K562 (cell line): ENCODE data around the gene BZW1. TPM values are rescaled to one million over a fixed set of nuclear protein-coding genes. Genes with fewer than 3 reads are reported as not detected.

Experiments
- ATAC-seq: fragments of 200-7000 bp; cut with Tn5 transposase; 3 replicates; pipeline ENCODE4 v1.9.1; 2020; ENCODE audit warnings: moderate library complexity
- BruUV-seq: library from RNA; stranded (reverse); fragments of 400-500 nt; replicated peaks from 2 replicates; lab custom pipeline; 2021; lab: Mats Ljungman, UMichigan
- CTCF ChIA-PET: fragments of 300-600 bp; formaldehyde crosslinking; extraction: SDS; loops from one replicate; lab custom pipeline; 2021; ENCODE audit warnings: low intra/inter-chr PET ratio; lab: Yijun Ruan, JAX
- POLR2A ChIA-PET: fragments of 300-600, 350-650 bp; sonication (Branson Sonifier 250); formaldehyde crosslinking; extraction: SDS; loops from one replicate; lab custom pipeline; 2021; ENCODE audit warnings: antibody characterized with exemption, inconsistent platforms; lab: Yijun Ruan, JAX
- DNase-seq, 4 experiments: peaks; one replicate each; pipeline versions ENCODE4 v3.0.0 to v3.0.0-alpha.2; 2011 to 2018; ENCODE audit warnings: low spot score in 3 of 4, mixed read lengths in 3 of 4; ENCODE audit errors: extremely low read depth in 1 of 4
- FAIRE-seq: peaks from 2 replicates; lab custom pipeline; 2011; peaks lifted over from hg19 to GRCh38; lab: Jason Lieb, UNC
- H2AFZ ChIP-seq: 2 replicates; pipeline ENCODE4 v1.6.0; 2011; ENCODE audit warnings: low read depth, low read length, control low read depth, inconsistent platforms
- H3K27ac ChIP-seq: fragments of 200-600 bp; 3 replicates; pipeline ENCODE4 v1.8.0; 2011; ENCODE audit warnings: low read depth, mild to moderate bottlenecking, control low read depth, inconsistent platforms, low read length, moderate library complexity, mixed read lengths; ENCODE audit errors: extremely low read depth
- H3K27me3 ChIP-seq, 2 experiments: fragments of 300-600 bp in 1 of 2; 2 replicates in 1 of 2; 3 replicates in 1 of 2; pipeline versions ENCODE4 v1.6.0 to v1.8.0; 2011; ENCODE audit warnings: inconsistent platforms in 2 of 2, low read length in 2 of 2, mild to moderate bottlenecking in 1 of 2, mixed read lengths in 1 of 2, moderate library complexity in 1 of 2; ENCODE audit not compliant: control insufficient read depth in 2 of 2, insufficient read depth in 2 of 2
- H3K36me3 ChIP-seq: fragments of 300-600 bp; 3 replicates; pipeline ENCODE4 v1.8.0; 2011; ENCODE audit warnings: mild to moderate bottlenecking, low read length, inconsistent platforms; ENCODE audit not compliant: control insufficient read depth, insufficient read depth
- H3K4me1 ChIP-seq, 2 experiments: fragments of 200-600 bp in 1 of 2; replicated peaks in 1 of 2; 2 replicates in 1 of 2; 3 replicates in 1 of 2; pipeline versions ENCODE4 v1.5.1 to v1.8.0; 2011; ENCODE audit warnings: inconsistent platforms in 2 of 2, low read length in 2 of 2, mild to moderate bottlenecking in 1 of 2, mixed read lengths in 1 of 2, moderate library complexity in 1 of 2; ENCODE audit not compliant: control insufficient read depth in 2 of 2, insufficient read depth in 2 of 2
- H3K4me2 ChIP-seq: 2 replicates; pipeline ENCODE4 v1.6.1; 2011; ENCODE audit warnings: low read length, control low read depth, inconsistent platforms, mixed read lengths; ENCODE audit not compliant: insufficient read depth
- H3K4me3 ChIP-seq: fragments of 200-600 bp; sonication (generic), shearing (Covaris generic); 2 replicates; pipeline ENCODE4 v1.5.1; 2016; ENCODE audit warnings: control low read depth, inconsistent platforms
- H3K79me2 ChIP-seq: fragments of 200-600 bp; 3 replicates; pipeline ENCODE4 v1.8.0; 2011; ENCODE audit warnings: low read length, inconsistent platforms; ENCODE audit not compliant: control insufficient read depth, insufficient read depth
- H3K9ac ChIP-seq, 2 experiments: 2 replicates each; pipeline versions ENCODE4 v1.6.0 to v1.6.1; 2011; ENCODE audit warnings: low read depth in 2 of 2, low read length in 2 of 2, control low read depth in 1 of 2, inconsistent platforms in 1 of 2, mild to moderate bottlenecking in 1 of 2, mixed read lengths in 1 of 2; ENCODE audit not compliant: insufficient read depth in 1 of 2
- H3K9me1 ChIP-seq: one replicate; pipeline ENCODE4 v1.6.0; 2011; ENCODE audit warnings: inconsistent platforms, mild to moderate bottlenecking, low read length, moderate library complexity; ENCODE audit not compliant: control insufficient read depth, insufficient read depth
- H3K9me3 ChIP-seq: replicated peaks from 2 replicates; pipeline ENCODE4 v1.5.1; 2011; ENCODE audit warnings: low read depth, low read length, inconsistent platforms; ENCODE audit not compliant: control insufficient read depth, insufficient read depth
- H4K20me1 ChIP-seq: replicated peaks from 2 replicates; pipeline ENCODE4 v1.6.1; 2011; ENCODE audit warnings: low read length, inconsistent platforms, mixed read lengths; ENCODE audit not compliant: control insufficient read depth, insufficient read depth
- C11orf30 ChIP-seq: fragments of 450-650 bp; IDR thresholded peaks from 2 replicates; pipeline ENCODE4 v1.6.1; 2016; ENCODE audit warnings: low read depth, mild to moderate bottlenecking
- CBX3 ChIP-seq, 2 experiments: IDR thresholded peaks; 1 replicate in 1 of 2; 2 replicates in 1 of 2; pipeline ENCODE4 v1.6.1; 2012; ENCODE audit warnings: inconsistent platforms in 2 of 2, low read length in 2 of 2, borderline replicate concordance in 1 of 2, control low read depth in 1 of 2
- RBM25 ChIP-seq: fragments of 200-400 bp; formaldehyde crosslinking; IDR thresholded peaks from 2 replicates; pipeline ENCODE4 v1.6.1; 2018; ENCODE audit warnings: low read length, low read depth, moderate library complexity; ENCODE audit not compliant: severe bottlenecking
- WGBS: fragments of 100-300 bp; shearing (Covaris generic); methylation state at CpG from one replicate; pipeline ENCODE4 v1.1.6; 2016; ENCODE audit warnings: low coverage, mixed read lengths; ENCODE audit not compliant: insufficient coverage; ENCODE audit errors: missing lambda C conversion rate; 5-methylcytosine and 5-hydroxymethylcytosine counted together
- in situ Hi-C: fragments of 300-500 bp; cut with MboI; formaldehyde crosslinking; loops from 4 replicates; pipeline ENCODE4 v1.15.0; 2018; ENCODE audit warnings: inconsistent platforms, mixed read lengths
- intact Hi-C: fragments of 100-400 bp; cut with micrococcal nuclease; formaldehyde crosslinking; loops from 2 replicates; pipeline ENCODE4 v1.14.2; 2022
- polyA plus RNA-seq, 8 experiments: library from polyadenylated mRNA; depleted of rRNA in 4 of 8; stranded (reverse) in 5 of 8; unstranded in 3 of 8; fragments of >200 nt; fragmentation: Nextera tagmentation in 2 of 8; fragmentation: Illumina TruSeq in 1 of 8; extraction: Ambion mirVana in 2 of 8; extraction: Trizol in 1 of 8; gene quantifications; 2 replicates each; pipeline versions ENCODE4 v1.2.1 to v1.2.3, GENCODE V29; 2011 to 2014; ENCODE audit warnings: inconsistent platforms in 1 of 8, missing spikeins in 1 of 8
- total RNA-seq, 7 experiments: library from RNA; depleted of rRNA in 6 of 7; stranded (reverse); fragments of >200 nt in 6 of 7; fragmentation: Illumina TruSeq in 2 of 7; extraction: Trizol in 2 of 7; gene quantifications; 2 replicates each; pipeline versions ENCODE4 v1.2.1 to v1.2.3, GENCODE V29; 2011 to 2021; ENCODE audit warnings: low replicate concordance in 1 of 7
- TF ChIP-seq, protein P1 (sequence below): fragments of 250-450 bp; sonication (Bioruptor Pico); IDR thresholded peaks from 2 replicates; pipeline ENCODE4 v1.8.0; 2021; ENCODE audit warnings: mild to moderate bottlenecking, moderate library complexity
- TF ChIP-seq, protein P2 (sequence below): IDR thresholded peaks from 3 replicates; pipeline ENCODE4 v1.6.1; 2011; ENCODE audit warnings: borderline replicate concordance, mild to moderate bottlenecking; ENCODE audit not compliant: insufficient read length, insufficient read depth

Gene BZW1
- total and polyA plus RNA-seq, 9 of the 15 experiments (the other 6 are each of a cell fraction or from before 2014, with no cell fraction given): 110 to 244 (median 198) TPM

DNA sequence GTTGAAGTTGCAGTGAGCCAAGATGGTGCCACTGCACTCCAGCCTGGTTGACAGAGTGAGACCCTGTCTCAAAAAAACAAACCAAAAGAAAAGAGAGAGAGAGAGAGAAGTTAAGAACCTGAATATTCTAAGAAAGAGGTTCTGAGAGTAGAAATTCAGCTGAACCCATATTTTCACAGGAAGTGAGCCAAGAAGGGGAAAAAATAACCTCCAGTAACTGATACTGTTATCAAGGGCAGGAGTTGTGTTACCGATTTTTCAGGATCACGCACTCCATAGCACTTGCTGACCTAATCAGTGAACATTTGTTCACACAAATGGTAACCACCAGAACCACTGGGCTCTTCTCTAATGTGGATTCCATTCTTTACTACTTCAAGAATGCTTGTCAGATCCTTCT is 39.1 kb upstream of the BZW1 start (continued):
- TF ChIP-seq, protein P1, sequence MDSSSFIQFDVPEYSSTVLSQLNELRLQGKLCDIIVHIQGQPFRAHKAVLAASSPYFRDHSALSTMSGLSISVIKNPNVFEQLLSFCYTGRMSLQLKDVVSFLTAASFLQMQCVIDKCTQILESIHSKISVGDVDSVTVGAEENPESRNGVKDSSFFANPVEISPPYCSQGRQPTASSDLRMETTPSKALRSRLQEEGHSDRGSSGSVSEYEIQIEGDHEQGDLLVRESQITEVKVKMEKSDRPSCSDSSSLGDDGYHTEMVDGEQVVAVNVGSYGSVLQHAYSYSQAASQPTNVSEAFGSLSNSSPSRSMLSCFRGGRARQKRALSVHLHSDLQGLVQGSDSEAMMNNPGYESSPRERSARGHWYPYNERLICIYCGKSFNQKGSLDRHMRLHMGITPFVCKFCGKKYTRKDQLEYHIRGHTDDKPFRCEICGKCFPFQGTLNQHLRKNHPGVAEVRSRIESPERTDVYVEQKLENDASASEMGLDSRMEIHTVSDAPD (CRISPR knock-in tag): no peak

DNA sequence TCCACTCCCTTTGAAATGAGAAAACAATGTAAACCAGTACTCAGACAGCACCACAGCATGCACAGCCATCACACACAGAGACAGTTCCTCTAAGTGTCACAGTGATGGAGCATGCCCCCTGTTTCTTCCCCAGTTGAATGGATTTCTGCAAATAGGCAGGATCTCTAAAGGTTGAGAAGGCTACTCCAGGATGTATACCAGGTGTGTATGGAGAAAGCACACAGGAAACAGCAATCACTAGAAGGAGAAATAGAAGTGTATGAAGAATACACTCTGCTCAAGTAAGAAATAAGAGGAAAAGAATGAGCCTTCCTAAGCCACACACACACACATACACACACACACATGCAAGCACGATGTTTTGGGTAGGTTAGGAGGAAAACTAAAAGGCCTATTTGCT is 38.6 kb upstream of the BZW1 start:
- no peaks in the 10 kb centered on the region for H3K79me2 ChIP-seq
- H4K20me1 ChIP-seq: no peaks in the 10 kb centered on the region
- no peaks in the 10 kb centered on the region; the same call in 1 of the 2 replicates for H3K9me3 ChIP-seq
- H3K9me1 ChIP-seq: no peaks in the 10 kb centered on the region
- no peak overlapping the region for H2AFZ ChIP-seq
- POLR2A ChIA-PET: no interaction called here
- BruUV-seq: no TSS peak
- intact Hi-C loops: no loop called here
- H3K27me3 ChIP-seq: peaks cover 0 to 2% of the 10 kb centered on the region in 2 experiments; a peak in 3 of 5 replicates
- ATAC-seq (no peak), DNase-seq (no peak)
- 0% methylated on average over 1 of the region's 1 CpG for WGBS
- no peaks in the 10 kb centered on the region for H3K36me3 ChIP-seq
- no peak overlapping the region for H3K27ac ChIP-seq
- TF ChIP-seq, protein P2, sequence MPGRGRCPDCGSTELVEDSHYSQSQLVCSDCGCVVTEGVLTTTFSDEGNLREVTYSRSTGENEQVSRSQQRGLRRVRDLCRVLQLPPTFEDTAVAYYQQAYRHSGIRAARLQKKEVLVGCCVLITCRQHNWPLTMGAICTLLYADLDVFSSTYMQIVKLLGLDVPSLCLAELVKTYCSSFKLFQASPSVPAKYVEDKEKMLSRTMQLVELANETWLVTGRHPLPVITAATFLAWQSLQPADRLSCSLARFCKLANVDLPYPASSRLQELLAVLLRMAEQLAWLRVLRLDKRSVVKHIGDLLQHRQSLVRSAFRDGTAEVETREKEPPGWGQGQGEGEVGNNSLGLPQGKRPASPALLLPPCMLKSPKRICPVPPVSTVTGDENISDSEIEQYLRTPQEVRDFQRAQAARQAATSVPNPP: no peak
- TF ChIP-seq C11orf30 (no peak), RBM25 (peak; percentile 74), CBX3 (IDR thresholded peaks at IDR 0.05; ENCODE audit: borderline replicate concordance in 1 of 2, low read length in 2 of 2) (peak in 1 of 2 experiments; percentile 44; a peak in 1 of 3 replicates)
- TF ChIP-seq, all 486 proteins: peak for 2
- in situ Hi-C loops: no loop called here
- FAIRE-seq: peak; percentile 48
- Histone ChIP-seq H3K9ac (no peak overlapping the region), H3K4me2 (no peak overlapping the region), H3K4me1 (no peaks in the 10 kb centered on the region; a peak in 1 of 5 replicates), H3K4me3 (no peak overlapping the region)
- CTCF ChIA-PET: no interaction called here
